Colonic mucosa (tissue), 4 donors: ENCODE data around the gene FAM20A. TPM values are rescaled to one million over a fixed set of nuclear protein-coding genes. Genes with fewer than 3 reads are reported as not detected.

Experiments
- DNase-seq: peaks from one replicate; pipeline ENCODE4 v3.0.0-alpha.2; 2020
- H3K27ac ChIP-seq: fragments of 200-600 bp; one replicate; pipeline ENCODE4 v1.8.0; 2021
- H3K27me3 ChIP-seq: fragments of 200-600 bp; one replicate; pipeline ENCODE4 v1.8.0; 2021
- H3K36me3 ChIP-seq: fragments of 200-600 bp; one replicate; pipeline ENCODE4 v1.8.0; 2021
- H3K4me1 ChIP-seq: fragments of 200-600 bp; one replicate; pipeline ENCODE4 v1.8.0; 2021; ENCODE audit warnings: mild to moderate bottlenecking
- H3K4me3 ChIP-seq: fragments of 200-600 bp; one replicate; pipeline ENCODE4 v1.8.0; 2021
- H3K9ac ChIP-seq, 2 donors: one replicate each; pipeline ENCODE4 v1.7.0; 2013; ENCODE audit warnings: control low read depth in 2 of 2, low read depth in 2 of 2, low read length in 2 of 2
- H3K9me3 ChIP-seq: fragments of 200-600 bp; one replicate; pipeline ENCODE4 v1.8.0; 2021
- CTCF ChIP-seq: fragments of 200-600 bp; IDR thresholded peaks from one replicate; pipeline ENCODE4 v1.8.0; 2022; ENCODE audit warnings: antibody characterized with exemption, mild to moderate bottlenecking
- intact Hi-C: fragments of 100-400 bp; cut with DNase I; formaldehyde crosslinking; loops from one replicate; pipeline ENCODE4 v1.14.1; 2022
- total RNA-seq, 2 donors: library from RNA; stranded (reverse); fragmentation: NEBNext Ultra II Directional in 1 of 2; extraction: Animal tissue kit (Norgen Biotek cat#: 25700) in 1 of 2; gene quantifications; one replicate each; pipeline ENCODE4 v1.2.1, GENCODE V29; 2021
- donor health status: healthy.
- donor health status: DM: no; HTN: no; CAD: no.
- donor health status: DM: no; HTN: no; CAD: no.

Gene FAM20A
- total RNA-seq, 2 donors from 2014 or later: 0.72 to 4.1 TPM

GRCh38 chr17:68509141-68510057 lies 91.8 kb downstream of the FAM20A start:
- no peak overlapping the region for H3K27ac ChIP-seq

GRCh38 chr17:68507576-68507975 lies 93.6 kb downstream of the FAM20A start:
- TF ChIP-seq CTCF: no peak
- Histone ChIP-seq H3K4me3 (no peak overlapping the region), H3K9me3 (no peaks in the 10 kb centered on the region), H3K4me1 (peaks cover 4% of the 10 kb centered on the region), H3K9ac (no peak overlapping the region), H3K27ac (no peak overlapping the region), H3K36me3 (no peaks in the 10 kb centered on the region), H3K27me3 (no peaks in the 10 kb centered on the region)
- no peak for DNase-seq
- intact Hi-C loops: no loop called here

More at GRCh38 chr17:68509141-68510057, 91.8 kb downstream of the FAM20A start:
- H3K27me3 ChIP-seq: no peaks in the 10 kb centered on the region
- intact Hi-C loops: no loop called here
- TF ChIP-seq CTCF: no peak
- no peaks in the 10 kb centered on the region for H3K36me3 ChIP-seq
- no peak overlapping the region for H3K4me3 ChIP-seq
- peak; percentile 58 for DNase-seq
- peak overlapping the region in 1 of 2 donors; percentile 61 for H3K9ac ChIP-seq
- peaks cover 4% of the 10 kb centered on the region for H3K4me1 ChIP-seq
- no peaks in the 10 kb centered on the region for H3K9me3 ChIP-seq

- H3K9ac ChIP-seq: no peak overlapping the region
- no peaks in the 10 kb centered on the region for H3K9me3 ChIP-seq
- no peaks in the 10 kb centered on the region for H3K27me3 ChIP-seq
- no peak overlapping the region for H3K4me3 ChIP-seq
- no peaks in the 10 kb centered on the region for H3K36me3 ChIP-seq
- TF ChIP-seq CTCF: no peak
- DNase-seq: no peak
- intact Hi-C loops: no loop called here
- peaks cover under 1% of the 10 kb centered on the region for H3K4me1 ChIP-seq
- no peak overlapping the region for H3K27ac ChIP-seq
Measured at GRCh38 chr17:68505951-68506350, 95.2 kb downstream of the FAM20A start.

GRCh38 chr17:68501074-68501473 lies 100.1 kb downstream of the FAM20A start:
- intact Hi-C loops: no loop called here
- TF ChIP-seq CTCF: no peak
- no peaks in the 10 kb centered on the region for H3K36me3 ChIP-seq
- no peaks in the 10 kb centered on the region for H3K27me3 ChIP-seq
- no peak overlapping the region for H3K4me3 ChIP-seq
- no peak for DNase-seq
- H3K9ac ChIP-seq: no peak overlapping the region
- H3K27ac ChIP-seq: no peak overlapping the region
- no peaks in the 10 kb centered on the region for H3K4me1 ChIP-seq
- no peaks in the 10 kb centered on the region for H3K9me3 ChIP-seq

- intact Hi-C loops: no loop called here
- Histone ChIP-seq H3K9me3 (no peaks in the 10 kb centered on the region), H3K4me1 (no peaks in the 10 kb centered on the region), H3K4me3 (no peak overlapping the region), H3K27ac (no peak overlapping the region), H3K27me3 (no peaks in the 10 kb centered on the region), H3K9ac (no peak overlapping the region), H3K36me3 (no peaks in the 10 kb centered on the region)
- no peak for TF ChIP-seq CTCF
- no peak for DNase-seq
Measured at GRCh38 chr17:68499587-68499986, 101.6 kb downstream of the FAM20A start.
